ENCODE results near the gene LRP4.

DNA sequence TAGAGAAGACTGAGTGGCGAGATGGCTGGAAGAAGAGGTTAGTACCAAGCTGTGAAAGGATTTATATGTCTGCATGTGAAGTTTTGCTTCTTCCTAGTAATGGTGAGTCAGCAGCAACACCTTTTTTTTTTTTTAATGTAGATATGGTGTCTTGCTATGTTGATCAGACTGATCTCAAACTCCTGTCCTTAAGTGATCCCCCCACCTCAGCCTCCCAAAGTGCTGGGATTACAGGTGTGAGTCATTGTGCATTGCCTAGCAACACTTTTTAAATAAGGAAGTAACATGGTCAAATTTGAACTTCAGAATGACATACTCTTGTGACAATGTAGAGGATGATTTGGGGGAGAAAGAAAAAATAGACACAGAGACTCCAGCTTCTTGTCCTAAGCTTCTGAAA lies 11.7 kb upstream of the LRP4 start:
- TF ChIP-seq, protein P1, sequence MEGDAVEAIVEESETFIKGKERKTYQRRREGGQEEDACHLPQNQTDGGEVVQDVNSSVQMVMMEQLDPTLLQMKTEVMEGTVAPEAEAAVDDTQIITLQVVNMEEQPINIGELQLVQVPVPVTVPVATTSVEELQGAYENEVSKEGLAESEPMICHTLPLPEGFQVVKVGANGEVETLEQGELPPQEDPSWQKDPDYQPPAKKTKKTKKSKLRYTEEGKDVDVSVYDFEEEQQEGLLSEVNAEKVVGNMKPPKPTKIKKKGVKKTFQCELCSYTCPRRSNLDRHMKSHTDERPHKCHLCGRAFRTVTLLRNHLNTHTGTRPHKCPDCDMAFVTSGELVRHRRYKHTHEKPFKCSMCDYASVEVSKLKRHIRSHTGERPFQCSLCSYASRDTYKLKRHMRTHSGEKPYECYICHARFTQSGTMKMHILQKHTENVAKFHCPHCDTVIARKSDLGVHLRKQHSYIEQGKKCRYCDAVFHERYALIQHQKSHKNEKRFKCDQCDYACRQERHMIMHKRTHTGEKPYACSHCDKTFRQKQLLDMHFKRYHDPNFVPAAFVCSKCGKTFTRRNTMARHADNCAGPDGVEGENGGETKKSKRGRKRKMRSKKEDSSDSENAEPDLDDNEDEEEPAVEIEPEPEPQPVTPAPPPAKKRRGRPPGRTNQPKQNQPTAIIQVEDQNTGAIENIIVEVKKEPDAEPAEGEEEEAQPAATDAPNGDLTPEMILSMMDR (IDR thresholded peaks at IDR 0.05; ENCODE audit: extremely low read depth in 1 of 2, insufficient read depth in 1 of 2, low read depth in 1 of 2, low read length in 2 of 2) = no peak
- TF ChIP-seq POLR2A (IDR thresholded peaks at IDR 0.05; ENCODE audit: low read depth, low read length) (no peak), MYC (IDR thresholded peaks at IDR 0.05; ENCODE audit: low read depth, low read length) (no peak), MAX (IDR thresholded peaks at IDR 0.05; ENCODE audit: insufficient read depth, insufficient read length) (no peak), EZH2 (IDR thresholded peaks at IDR 0.05; ENCODE audit: borderline replicate concordance, low read depth, low read length, severe bottlenecking) (no peak)
